DMS53 treated with DMSO at 0.1 percent for 48 hours (cell line): Measurements from ENCODE around the gene MSH5.
A peak's percentile ranks its signal among the peaks of the same experiment; 100 is the strongest.
"Not testable (repeated sequence)": the region's sequence is repeated elsewhere in the genome, so short reads cannot be mapped to it uniquely, and the experiment has no call there.

Source experiments
- DNase-seq: peaks from one replicate; lab custom pipeline; 2025; ENCODE audit not compliant: unreplicated experiment; lab: John Stamatoyannopoulos, UW

Gene MSH5

DNA sequence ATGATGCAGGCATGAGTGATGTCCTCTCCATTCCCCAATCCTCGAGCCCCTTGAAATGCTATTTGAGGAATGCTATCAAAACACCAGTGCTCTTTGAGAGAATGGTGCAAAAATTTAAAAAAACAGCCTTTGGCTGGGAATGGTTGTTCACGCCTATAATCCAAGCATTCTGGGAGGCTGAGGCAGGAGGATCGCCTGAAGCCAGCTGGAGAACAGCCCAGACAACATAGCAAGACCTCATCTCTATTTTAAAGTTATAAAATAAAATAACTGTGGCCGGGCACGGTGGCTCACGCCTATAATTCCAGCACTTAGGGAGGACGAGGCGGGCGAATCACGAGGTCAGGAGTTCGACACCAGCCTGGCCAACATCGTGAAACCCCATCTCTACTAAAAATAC lies 60.0 kb downstream of the MSH5 start:
- DNase-seq = no peak

DNA sequence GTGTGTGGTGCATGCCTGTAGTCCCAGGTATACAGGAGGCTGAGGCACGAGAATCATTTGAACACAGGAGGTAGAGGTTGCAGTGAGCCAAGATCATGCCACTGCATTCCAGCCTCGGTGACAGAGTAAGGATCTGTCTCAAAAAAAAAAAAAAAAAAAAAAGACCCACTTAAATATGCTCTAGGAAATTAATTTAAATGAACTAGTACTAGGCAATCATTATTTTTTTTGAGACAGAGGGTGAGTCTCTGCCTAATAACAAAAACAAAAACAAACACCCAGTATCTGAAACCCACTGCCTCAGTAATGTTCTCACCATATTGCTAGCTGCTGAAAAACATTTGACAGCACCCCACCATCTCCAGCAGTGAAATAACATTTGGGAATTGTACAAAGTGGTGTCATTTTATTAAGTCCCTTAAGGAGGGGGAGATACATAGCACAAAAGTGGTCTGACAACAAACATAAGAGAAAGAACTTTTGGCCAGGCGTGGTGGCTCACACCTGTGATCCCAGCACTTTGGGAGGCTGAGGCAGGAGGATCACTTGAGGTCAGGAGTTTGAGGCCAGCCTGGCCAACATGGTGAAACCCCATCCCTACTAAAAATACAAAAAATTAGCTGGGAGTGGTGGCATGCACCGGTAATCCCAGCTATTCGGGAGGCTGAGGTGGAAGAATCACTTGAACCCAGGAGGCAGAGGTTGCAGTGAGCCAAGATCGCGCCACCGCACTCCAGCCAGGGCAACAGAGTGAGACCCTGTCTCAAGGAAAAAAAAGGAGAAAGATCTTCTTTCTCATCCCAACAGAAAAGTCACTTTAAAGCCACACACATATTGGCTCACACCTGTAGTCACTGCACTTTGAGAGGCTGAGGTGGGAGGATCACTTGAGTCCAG lies 61.5 kb downstream of the MSH5 start:
- not testable (repeated sequence) for DNase-seq

- no peak for DNase-seq
These were observed 66.2 kb downstream of the MSH5 start for GRCh38 chr6:31805939-31806469.

GRCh38 chr6:31806470-31807272 lies 66.9 kb downstream of the MSH5 start, which contains the start of gene LSM2:
LSM2 (minus strand) TSS chr6:31806966; CDS start chr6:31806757, 209 bp downstream.
- DNase-seq = peak; percentile 94

DNA sequence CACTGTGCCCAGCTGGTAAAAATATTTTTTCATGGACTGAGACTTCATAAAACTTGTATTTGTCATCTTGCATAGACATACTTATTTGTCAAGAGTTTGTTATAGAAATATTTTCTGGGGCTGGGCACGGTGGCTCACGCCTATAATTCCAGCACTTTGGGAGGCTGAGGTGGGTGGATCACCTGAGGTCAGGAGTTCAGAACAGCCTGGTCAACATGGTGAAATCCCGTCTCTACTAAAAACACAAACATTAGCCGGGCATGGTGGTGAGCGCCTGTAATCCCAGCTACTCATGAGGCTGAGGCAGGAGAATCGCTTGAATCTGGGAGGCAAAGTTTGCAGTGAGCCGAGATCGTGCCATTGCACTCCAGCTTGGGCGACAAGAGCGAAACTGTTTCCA lies 68.8 kb downstream of the MSH5 start:
- not testable (repeated sequence) for DNase-seq

DNA sequence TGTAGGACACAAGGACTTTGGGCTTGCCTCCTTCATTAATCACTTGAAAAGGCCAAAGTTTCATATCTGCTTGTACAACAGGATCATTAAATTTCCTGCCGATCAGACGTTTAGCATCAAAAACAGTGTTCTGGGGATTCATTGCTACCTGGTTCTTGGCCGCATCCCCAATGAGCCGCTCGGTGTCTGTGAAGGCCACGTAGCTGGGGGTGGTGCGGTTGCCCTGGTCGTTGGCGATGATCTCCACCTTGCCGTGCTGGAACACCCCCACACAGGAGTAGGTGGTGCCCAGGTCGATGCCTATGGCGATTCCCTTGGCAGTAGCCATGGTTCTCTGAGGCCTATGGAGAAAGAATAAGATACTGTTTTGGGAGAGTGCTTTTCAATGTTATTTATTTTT lies 71.8 kb downstream of the MSH5 start:
- DNase-seq = no peak
